PC-9 (cell line): ENCODE results near the gene EIF2S1.

Experiments used
- CTCF ChIP-seq: fragments of 200-600 bp; sonication (generic); conservative IDR thresholded peaks from 2 replicates; pipeline ENCODE4 v1.6.1; 2017; ENCODE audit warnings: mixed run types, antibody characterized with exemption, mild to moderate bottlenecking, moderate library complexity
- EZH2 ChIP-seq: fragments of 200-600 bp; sonication (generic); IDR thresholded peaks from 2 replicates; pipeline ENCODE4 v1.8.0; 2017; ENCODE audit warnings: antibody characterized with exemption, low read depth

- TF ChIP-seq CTCF (no peak; the same call in 1 of the 2 replicates), EZH2 (no peak)
Observed at GRCh38 chr14:67420102-67420739, 60.1 kb downstream of the EIF2S1 start.
